Cardiac fibroblast (primary cell): ENCODE data around the gene SCUBE1.

ENCODE experiments used
- DNase-seq, 2 donors: peaks; one replicate each; pipeline versions ENCODE4 v3.0.0 to v3.0.0-alpha.2; 2010; ENCODE audit warnings: low read depth in 2 of 2
- H3K4me3 ChIP-seq, 2 donors: replicated peaks in 1 of 2; 1 replicate in 1 of 2; 2 replicates in 1 of 2; pipeline ENCODE4 v1.5.1; 2011; ENCODE audit warnings: low read depth in 2 of 2, low read length in 2 of 2, mild to moderate bottlenecking in 2 of 2, moderate library complexity in 1 of 2
- CTCF ChIP-seq: IDR thresholded peaks from one replicate; pipeline ENCODE4 v1.5.1; 2011; ENCODE audit warnings: low read depth, mild to moderate bottlenecking, low read length, inconsistent platforms

SCUBE1 gene

GRCh38 chr22:43277987-43278601 lies 65.1 kb downstream of the SCUBE1 start:
- no peak overlapping the region for H3K4me3 ChIP-seq
- no peak for TF ChIP-seq CTCF
- DNase-seq, result no peak

GRCh38 chr22:43277091-43277490 lies 66.1 kb downstream of the SCUBE1 start:
- no peak overlapping the region for H3K4me3 ChIP-seq
- no peak for TF ChIP-seq CTCF
- DNase-seq, result no peak

GRCh38 chr22:43276321-43276720 lies 66.9 kb downstream of the SCUBE1 start:
- DNase-seq, result no peak
- H3K4me3 ChIP-seq, result no peak overlapping the region
- TF ChIP-seq CTCF, result no peak

GRCh38 chr22:43275545-43276317 lies 67.4 kb downstream of the SCUBE1 start:
- TF ChIP-seq CTCF, result no peak

GRCh38 chr22:43274595-43275240 lies 68.5 kb downstream of the SCUBE1 start:
- no peak overlapping the region for H3K4me3 ChIP-seq
- DNase-seq, result no peak
- TF ChIP-seq CTCF, result no peak

More at GRCh38 chr22:43275545-43276317, 67.4 kb downstream of the SCUBE1 start:
- no peak overlapping the region for H3K4me3 ChIP-seq
- DNase-seq, result peak; percentile 41 to 62

- peak; percentile 65 for TF ChIP-seq CTCF
- DNase-seq, result peak; percentile 67 to 68
- H3K4me3 ChIP-seq, result no peak overlapping the region
These were observed 69.2 kb downstream of the SCUBE1 start for GRCh38 chr22:43273902-43274484.
